Stimulated activated CD8-positive, alpha-beta memory T cell treated with anti-CD3 and anti-CD28 coated beads, Interleukin-15, amount 100 ng/mL, for 48 hours (primary cell): ENCODE data around the gene UNC119B.
A peak's percentile ranks its signal among the peaks of the same experiment; 100 is the strongest.

ENCODE experiments used
- DNase-seq, 2 donors: peaks; one replicate each; pipeline ENCODE4 v3.0.0-alpha.2; 2020; ENCODE audit warnings: low read depth in 2 of 2

UNC119B gene

GRCh38 chr12:120687578-120688289 is 22.5 kb upstream of the UNC119B start:
- DNase-seq: no peak

- DNase-seq: no peak
These were observed 21.7 kb upstream of the UNC119B start for GRCh38 chr12:120688527-120689071.

DNA sequence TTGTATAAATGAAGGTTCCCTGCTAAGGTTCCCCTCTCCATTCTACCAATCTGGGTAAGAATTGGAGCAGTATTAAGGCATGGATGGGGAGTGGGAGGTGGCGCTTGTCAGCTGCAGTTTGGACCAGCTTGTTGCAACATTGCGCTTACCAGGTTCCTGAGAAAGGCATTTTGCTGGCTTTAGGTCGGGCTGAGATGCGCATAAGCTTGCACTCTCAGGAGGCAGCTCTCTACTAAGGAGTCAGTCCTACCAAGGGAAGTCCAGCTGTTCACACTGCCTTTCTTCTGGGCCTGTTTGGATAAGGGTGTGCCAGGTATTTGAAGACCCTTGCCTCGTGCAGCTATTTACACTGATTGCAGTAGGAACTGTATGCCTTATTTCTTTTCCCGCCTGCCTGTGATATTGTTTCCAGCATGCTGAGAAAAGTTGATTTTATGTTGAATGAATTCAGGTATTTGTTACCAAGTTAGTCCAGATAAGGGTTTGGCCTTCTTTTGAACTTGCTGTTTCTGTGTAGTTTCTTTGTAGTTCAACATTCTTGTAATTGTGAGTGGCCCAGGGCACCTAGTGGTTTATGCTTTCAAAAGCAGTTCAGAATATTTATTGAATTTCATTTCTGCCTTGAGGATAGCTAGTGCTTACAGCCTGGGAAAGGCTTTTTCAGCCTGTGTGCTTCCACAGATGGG is 20.7 kb upstream of the UNC119B start:
- no peak for DNase-seq

DNA sequence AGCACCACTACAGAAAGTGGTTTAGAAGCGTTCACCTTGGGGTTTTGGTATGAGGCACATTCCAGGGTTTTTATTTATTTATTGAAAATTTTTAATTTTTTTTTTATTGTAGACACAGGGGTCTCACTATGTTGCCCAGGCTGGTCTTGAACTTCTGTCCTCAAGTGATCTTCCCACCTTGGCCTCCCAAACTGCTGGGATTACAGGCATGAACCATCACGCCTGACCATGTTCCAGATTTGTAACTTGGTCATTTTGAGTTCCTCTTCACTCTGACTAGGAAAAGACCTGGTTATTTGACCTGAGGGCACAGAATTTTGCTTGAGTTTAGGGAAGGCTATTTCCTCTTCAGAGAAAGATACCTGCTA is 20.2 kb upstream of the UNC119B start:
- no peak for DNase-seq

- DNase-seq: no peak
These were observed 19.3 kb upstream of the UNC119B start for GRCh38 chr12:120690978-120691377.

DNA sequence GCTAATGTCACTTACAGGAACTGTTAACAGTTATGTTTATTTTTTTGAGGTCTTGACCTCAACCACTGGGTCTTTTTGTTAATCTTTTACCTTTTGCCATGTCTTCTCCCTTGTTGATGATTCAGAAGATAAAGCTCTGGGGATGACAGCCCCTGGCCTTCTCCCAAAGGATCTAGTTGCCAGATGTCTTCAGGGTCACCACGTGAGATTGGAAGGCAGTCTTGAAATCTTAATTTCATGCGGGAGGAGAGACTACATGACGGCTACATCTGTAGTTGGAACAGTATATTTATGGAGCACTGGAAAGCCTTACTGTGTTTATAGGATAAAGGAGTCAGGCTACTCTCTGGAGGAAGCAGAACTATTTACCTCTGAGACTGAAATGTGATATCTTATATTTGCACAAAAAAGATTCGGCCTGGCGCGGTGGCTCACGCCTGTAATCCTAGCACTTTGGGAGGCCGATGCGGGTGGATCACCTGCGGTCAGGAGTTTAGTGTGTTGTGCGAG is 17.7 kb upstream of the UNC119B start:
- DNase-seq: no peak

DNA sequence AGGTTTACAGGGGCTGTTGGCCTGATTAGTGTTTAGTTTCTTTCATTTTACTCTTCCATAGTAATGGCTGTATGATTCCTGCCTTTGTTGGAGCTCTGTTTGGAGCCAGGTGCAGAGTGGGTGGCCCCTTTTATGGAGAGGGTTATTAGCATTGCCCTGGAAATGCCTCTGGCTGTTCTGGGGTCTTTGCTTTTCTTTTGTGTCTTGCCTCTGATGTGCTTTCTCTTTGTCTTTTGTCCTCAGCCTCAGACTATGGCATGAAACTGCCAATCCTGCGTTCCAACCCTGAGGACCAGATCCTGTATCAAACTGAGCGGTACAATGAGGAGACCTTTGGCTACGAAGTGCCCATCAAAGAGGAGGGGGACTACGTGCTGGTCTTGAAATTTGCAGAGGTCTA is 16.4 kb upstream of the UNC119B start:
- DNase-seq: no peak

GRCh38 chr12:120696626-120697025 is 13.6 kb upstream of the UNC119B start:
- DNase-seq: no peak

DNA sequence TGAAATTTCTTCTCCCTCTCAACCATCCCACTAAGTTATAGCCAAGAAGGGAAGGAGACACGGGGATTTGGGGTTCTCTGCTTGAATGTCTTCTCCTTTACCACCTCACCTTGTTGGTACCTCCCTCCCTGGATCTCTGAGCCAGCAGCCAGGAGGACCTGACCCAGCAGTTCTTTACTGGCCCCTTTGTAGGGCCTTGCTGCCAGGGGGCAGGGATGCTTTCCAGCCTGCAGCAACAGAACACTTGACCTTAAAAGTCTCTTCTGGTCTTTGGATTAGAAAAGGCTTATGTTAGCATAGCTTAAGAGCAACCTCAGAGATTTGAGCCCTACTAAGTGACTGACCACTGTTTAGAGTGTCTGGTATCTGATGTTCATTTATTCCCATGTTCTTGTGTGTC is 12.9 kb upstream of the UNC119B start:
- no peak for DNase-seq

- DNase-seq: no peak
These were observed 11.6 kb upstream of the UNC119B start for GRCh38 chr12:120698665-120699064.

- no peak for DNase-seq
These were observed 10.7 kb upstream of the UNC119B start for GRCh38 chr12:120699553-120699952.

GRCh38 chr12:120700886-120701285 is 9.4 kb upstream of the UNC119B start:
- DNase-seq: no peak

DNA sequence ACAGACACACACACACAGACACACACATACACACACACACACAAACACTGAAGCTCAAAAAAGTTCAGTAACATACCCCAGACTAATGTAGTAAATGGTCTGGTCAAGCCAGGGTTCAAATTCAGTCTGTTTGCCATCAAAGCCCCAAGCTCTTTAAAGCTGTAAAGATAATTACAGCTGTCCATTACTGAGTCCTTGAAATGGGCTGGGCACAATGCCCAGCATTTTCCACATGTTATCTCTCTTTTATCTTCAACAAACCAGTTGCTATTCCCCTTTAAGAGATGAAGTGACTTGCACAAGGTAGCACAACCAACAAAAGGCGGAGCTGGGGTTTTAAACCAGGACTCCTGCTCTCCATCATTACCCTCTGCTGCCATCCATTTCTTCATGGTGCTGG is 7.6 kb upstream of the UNC119B start:
- no peak for DNase-seq

- no peak for DNase-seq
These were observed 6.8 kb upstream of the UNC119B start for GRCh38 chr12:120703311-120703942.

DNA sequence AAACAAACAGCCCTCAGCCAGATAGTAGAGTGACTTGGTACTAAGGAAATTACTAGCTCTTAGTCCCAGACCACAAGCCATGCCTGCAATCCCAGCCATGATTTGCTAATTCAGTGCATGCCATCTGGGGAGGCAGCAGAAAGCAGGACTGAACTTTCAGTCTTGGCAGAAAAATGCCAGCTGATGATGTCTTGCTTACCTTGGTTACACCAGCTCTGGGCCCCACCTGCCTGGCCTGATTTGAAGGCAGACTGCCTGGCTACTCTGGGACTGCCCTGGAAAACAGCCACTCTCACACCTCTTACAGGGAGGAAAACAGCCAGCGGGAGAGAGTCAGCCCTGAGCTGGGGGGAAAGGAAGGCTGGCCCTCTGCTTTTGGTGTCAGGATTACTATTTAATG is 4.6 kb upstream of the UNC119B start:
- no peak for DNase-seq

GRCh38 chr12:120706029-120706428 is 4.2 kb upstream of the UNC119B start:
- DNase-seq: no peak

DNA sequence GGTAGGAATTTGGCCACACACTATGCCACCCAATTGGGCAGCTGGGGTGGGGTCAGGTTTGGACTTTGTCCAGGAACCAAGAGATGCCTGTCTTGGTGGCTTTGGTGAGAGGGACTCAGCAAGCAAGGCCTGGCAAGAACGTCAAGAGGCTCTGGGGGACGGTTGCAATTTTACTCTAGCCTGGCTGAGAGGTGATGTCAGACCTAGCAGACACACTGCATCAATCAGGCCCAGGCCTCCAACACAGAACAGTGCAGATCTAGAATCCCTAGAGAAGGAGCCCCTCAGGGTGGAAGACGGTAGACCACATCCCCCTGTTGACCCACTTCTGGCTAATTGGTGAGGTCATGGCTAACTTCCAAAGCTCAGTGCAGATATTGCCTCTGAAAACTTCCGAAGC is 1.6 kb upstream of the UNC119B start:
- no peak for DNase-seq

- DNase-seq: no peak
These were observed 593 bp downstream of the UNC119B start for GRCh38 chr12:120710805-120711296.

DNA sequence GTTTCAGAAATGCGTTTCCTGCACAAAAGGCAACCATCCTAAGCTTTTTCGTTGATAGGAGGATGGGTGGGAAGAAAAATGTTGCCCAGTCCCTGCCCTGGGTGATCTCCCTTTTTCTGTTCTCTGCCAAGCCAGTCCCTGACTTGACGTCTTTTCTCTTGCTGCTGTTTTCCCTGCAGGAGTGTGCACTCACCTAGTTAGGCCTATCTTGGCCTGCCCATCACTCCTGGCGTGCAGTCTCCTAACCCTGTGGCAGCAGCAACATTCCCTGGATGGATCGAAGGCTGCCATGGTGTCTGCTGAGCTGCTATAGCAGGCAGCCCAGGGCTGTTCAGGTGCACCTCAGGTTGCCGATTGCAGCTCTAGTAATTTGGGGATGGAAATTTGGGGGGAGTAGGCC is 1.2 kb downstream of the UNC119B start:
- no peak for DNase-seq

- DNase-seq: no peak
These were observed 2.4 kb downstream of the UNC119B start for GRCh38 chr12:120712610-120713009.

DNA sequence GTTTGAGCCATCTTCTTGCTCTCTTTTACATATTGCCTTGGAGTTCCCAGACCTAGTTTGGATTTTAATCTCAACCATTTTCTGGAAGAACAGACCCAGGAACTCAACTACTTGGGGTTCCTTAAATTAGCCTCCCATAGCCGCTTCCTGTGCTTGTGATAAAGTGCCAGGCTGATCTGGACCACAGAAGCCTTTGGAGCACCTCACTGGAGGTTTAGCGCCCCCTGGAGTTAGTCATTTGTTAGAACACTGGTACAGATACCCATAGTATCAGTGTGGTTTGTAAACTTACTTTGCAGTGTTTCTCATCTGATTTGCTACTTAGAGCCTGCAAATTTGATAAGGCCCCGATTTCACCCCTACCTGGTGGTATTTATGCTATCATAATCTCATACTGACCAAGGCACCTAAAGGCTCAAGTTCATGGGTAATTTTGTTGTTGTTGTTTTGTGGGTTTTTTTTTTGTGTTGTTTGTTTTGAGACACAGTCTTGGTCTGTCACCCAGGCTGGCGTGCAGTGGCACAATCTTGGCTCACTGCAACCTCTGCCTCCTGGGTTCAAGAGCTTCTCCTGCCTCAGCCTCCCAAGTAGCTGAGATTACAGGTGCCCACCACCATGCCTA is 3.7 kb downstream of the UNC119B start:
- peak; percentile 29 to 33 for DNase-seq

DNA sequence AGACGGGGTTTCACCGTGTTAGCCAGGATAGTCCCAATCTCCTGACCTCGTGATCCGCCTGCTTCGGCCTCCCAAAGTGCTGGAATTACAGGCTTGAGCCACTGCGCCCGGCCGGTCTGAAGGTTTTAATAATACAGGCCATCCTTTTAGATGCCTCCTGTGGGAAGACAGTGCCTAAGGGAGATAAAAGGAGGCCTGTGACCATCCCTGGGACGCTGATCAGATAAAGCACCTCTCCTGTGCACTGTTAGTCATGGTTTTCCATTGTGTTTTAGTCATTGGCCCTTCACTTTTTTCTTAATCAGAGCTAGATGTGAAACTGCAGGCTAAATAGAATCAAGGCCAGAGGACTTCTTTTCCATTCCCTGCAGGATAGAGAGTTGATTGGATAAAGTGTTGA is 7.8 kb downstream of the UNC119B start:
- no peak for DNase-seq
